Neural cell (in vitro differentiated cells): ENCODE data around the gene ITGAX. TPM values are rescaled to one million over a fixed set of nuclear protein-coding genes. Genes with fewer than 3 reads are reported as not detected.

Experiments used
- H2AFZ ChIP-seq: fragments of 200-600, 300-800 bp; sonication (generic), shearing (Covaris generic); 2 replicates; pipeline ENCODE4 v1.6.0; 2014; ENCODE audit warnings: low read depth, mild to moderate bottlenecking, antibody characterized with exemption, low read length, moderate library complexity
- H3F3A ChIP-seq: fragments of 200-600 bp; shearing (Covaris generic); 2 replicates; pipeline ENCODE4 v1.6.1; 2016; ENCODE audit warnings: mild to moderate bottlenecking, moderate library complexity, mixed read lengths, antibody characterized with exemption, low read length; ENCODE audit not compliant: insufficient read depth, poor library complexity, severe bottlenecking
- H3K27ac ChIP-seq: fragments of 200-600, 300-800 bp; sonication (generic), shearing (Covaris generic); 2 replicates; pipeline ENCODE4 v1.5.1; 2014; ENCODE audit warnings: mild to moderate bottlenecking, low read length, moderate library complexity
- H3K27me3 ChIP-seq: fragments of 300-800, 200-600 bp; sonication (generic), shearing (Covaris generic); 2 replicates; pipeline ENCODE4 v1.6.0; 2014; ENCODE audit warnings: mild to moderate bottlenecking, low read depth, low read length, moderate library complexity; ENCODE audit not compliant: insufficient read depth
- H3K36me3 ChIP-seq: fragments of 300-800, 200-600 bp; sonication (generic), shearing (Covaris generic); 2 replicates; pipeline ENCODE4 v1.5.1; 2014; ENCODE audit warnings: mild to moderate bottlenecking, antibody characterized with exemption, low read length, moderate library complexity; ENCODE audit not compliant: insufficient read depth
- H3K4me2 ChIP-seq: fragments of 300-800, 200-600 bp; sonication (generic), shearing (Covaris generic); 2 replicates; pipeline ENCODE4 v1.6.0; 2014; ENCODE audit warnings: mild to moderate bottlenecking, low read length
- H3K4me3 ChIP-seq: fragments of 300-800, 200-600 bp; sonication (generic), shearing (Covaris generic); 2 replicates; pipeline ENCODE4 v1.5.1; 2014; ENCODE audit warnings: mild to moderate bottlenecking, low read length, moderate library complexity
- H3K79me2 ChIP-seq: fragments of 200-600 bp; shearing (Covaris generic); replicated peaks from 2 replicates; pipeline ENCODE4 v1.6.0; 2014; ENCODE audit warnings: mild to moderate bottlenecking, low read length, moderate library complexity; ENCODE audit not compliant: insufficient read depth
- H3K9ac ChIP-seq: fragments of 300-800, 200-600 bp; sonication (generic), shearing (Covaris generic); 2 replicates; pipeline ENCODE4 v1.6.1; 2016; ENCODE audit warnings: mild to moderate bottlenecking, low read length, mixed read lengths
- H3K9me2 ChIP-seq: fragments of 200-600 bp; shearing (Covaris generic); 2 replicates; pipeline ENCODE4 v1.6.1; 2016; ENCODE audit warnings: mild to moderate bottlenecking, low read length, mixed read lengths; ENCODE audit not compliant: insufficient read depth
- H3K9me3 ChIP-seq: fragments of 200-600, 300-800 bp; sonication (generic), shearing (Covaris generic); 2 replicates; pipeline ENCODE4 v1.6.1; 2016; ENCODE audit warnings: mild to moderate bottlenecking, mixed run types, low read length, moderate library complexity, mixed read lengths
- H4K20me1 ChIP-seq: fragments of 200-600 bp; shearing (Covaris generic); 2 replicates; pipeline ENCODE4 v1.6.1; 2016; ENCODE audit warnings: mild to moderate bottlenecking, mixed run types; ENCODE audit not compliant: insufficient read depth
- CTCF ChIP-seq: fragments of 450-650 bp; IDR thresholded peaks from 2 replicates; pipeline ENCODE4 v1.5.1; 2014; ENCODE audit warnings: antibody characterized with exemption, mild to moderate bottlenecking, moderate library complexity; ENCODE audit not compliant: poor library complexity, severe bottlenecking
- EP300 ChIP-seq: fragments of 450-650 bp; conservative IDR thresholded peaks from 2 replicates; pipeline ENCODE4 v1.6.1; 2014; ENCODE audit warnings: antibody characterized with exemption, mild to moderate bottlenecking, moderate library complexity; ENCODE audit not compliant: poor library complexity, severe bottlenecking
- MXI1 ChIP-seq: fragments of 450-650 bp; conservative IDR thresholded peaks from 2 replicates; pipeline ENCODE4 v1.6.1; 2014; ENCODE audit warnings: antibody characterized with exemption, mild to moderate bottlenecking; ENCODE audit not compliant: poor library complexity, severe bottlenecking
- POLR2AphosphoS5 ChIP-seq: IDR thresholded peaks from 2 replicates; pipeline ENCODE4 v1.6.1; 2012
- TAF1 ChIP-seq: IDR thresholded peaks from 2 replicates; pipeline ENCODE4 v1.6.1; 2012; ENCODE audit warnings: low read depth
- polyA plus RNA-seq: library from polyadenylated mRNA; depleted of rRNA; stranded (reverse); fragments of >200 nt; gene quantifications from 2 replicates; pipeline ENCODE4 v1.2.3, GENCODE V29; 2014
- TF ChIP-seq, protein P1 (sequence below): IDR thresholded peaks from 2 replicates; pipeline ENCODE4 v1.6.1; 2012; ENCODE audit warnings: borderline replicate concordance

ITGAX gene
- polyA plus RNA-seq, 1 donor from 2014 or later = not detected

DNA sequence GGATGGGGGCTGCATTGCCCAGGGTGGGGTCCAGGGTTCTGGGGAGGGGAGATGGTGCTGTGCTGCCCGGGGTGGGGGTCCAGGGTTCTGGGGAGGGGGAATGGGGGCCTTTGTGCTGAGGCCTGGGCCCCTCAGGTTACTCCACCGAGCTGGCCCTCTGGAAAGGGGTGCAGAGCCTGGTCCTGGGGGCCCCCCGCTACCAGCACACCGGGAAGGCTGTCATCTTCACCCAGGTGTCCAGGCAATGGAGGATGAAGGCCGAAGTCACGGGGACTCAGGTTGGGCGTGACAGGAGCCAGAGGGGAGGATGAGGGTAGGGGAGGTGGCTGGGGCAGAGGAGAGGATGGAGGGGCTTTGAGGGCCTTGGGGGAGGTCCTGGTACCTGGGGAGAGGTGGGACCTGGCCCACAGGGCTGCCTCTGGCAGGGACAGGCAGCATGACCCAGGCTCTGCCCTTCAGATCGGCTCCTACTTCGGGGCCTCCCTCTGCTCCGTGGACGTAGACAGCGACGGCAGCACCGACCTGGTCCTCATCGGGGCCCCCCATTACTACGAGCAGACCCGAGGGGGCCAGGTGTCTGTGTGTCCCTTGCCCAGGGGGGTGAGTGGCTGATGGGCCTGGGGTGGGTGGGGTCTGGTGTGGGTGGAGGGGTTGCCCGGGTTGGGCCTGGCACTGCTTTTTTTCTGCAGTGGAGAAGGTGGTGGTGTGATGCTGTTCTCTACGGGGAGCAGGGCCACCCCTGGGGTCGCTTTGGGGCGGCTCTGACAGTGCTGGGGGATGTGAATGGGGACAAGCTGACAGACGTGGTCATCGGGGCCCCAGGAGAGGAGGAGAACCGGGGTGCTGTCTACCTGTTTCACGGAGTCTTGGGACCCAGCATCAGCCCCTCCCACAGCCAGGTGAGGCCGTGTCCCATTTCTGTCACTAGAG is 7.8 kb downstream of the ITGAX start:
- Histone ChIP-seq H3K4me3 (no peak overlapping the region), H3K27ac (no peak overlapping the region), H3F3A (no peaks in the 10 kb centered on the region), H4K20me1 (no peaks in the 10 kb centered on the region), H3K9ac (no peak overlapping the region), H3K9me3 (no peaks in the 10 kb centered on the region), H3K36me3 (no peaks in the 10 kb centered on the region), H2AFZ (no peak overlapping the region), H3K4me2 (no peak overlapping the region), H3K9me2 (no peaks in the 10 kb centered on the region), H3K79me2 (no peaks in the 10 kb centered on the region), H3K27me3 (no peaks in the 10 kb centered on the region)
- TF ChIP-seq, protein P1, sequence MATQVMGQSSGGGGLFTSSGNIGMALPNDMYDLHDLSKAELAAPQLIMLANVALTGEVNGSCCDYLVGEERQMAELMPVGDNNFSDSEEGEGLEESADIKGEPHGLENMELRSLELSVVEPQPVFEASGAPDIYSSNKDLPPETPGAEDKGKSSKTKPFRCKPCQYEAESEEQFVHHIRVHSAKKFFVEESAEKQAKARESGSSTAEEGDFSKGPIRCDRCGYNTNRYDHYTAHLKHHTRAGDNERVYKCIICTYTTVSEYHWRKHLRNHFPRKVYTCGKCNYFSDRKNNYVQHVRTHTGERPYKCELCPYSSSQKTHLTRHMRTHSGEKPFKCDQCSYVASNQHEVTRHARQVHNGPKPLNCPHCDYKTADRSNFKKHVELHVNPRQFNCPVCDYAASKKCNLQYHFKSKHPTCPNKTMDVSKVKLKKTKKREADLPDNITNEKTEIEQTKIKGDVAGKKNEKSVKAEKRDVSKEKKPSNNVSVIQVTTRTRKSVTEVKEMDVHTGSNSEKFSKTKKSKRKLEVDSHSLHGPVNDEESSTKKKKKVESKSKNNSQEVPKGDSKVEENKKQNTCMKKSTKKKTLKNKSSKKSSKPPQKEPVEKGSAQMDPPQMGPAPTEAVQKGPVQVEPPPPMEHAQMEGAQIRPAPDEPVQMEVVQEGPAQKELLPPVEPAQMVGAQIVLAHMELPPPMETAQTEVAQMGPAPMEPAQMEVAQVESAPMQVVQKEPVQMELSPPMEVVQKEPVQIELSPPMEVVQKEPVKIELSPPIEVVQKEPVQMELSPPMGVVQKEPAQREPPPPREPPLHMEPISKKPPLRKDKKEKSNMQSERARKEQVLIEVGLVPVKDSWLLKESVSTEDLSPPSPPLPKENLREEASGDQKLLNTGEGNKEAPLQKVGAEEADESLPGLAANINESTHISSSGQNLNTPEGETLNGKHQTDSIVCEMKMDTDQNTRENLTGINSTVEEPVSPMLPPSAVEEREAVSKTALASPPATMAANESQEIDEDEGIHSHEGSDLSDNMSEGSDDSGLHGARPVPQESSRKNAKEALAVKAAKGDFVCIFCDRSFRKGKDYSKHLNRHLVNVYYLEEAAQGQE = no peak

DNA sequence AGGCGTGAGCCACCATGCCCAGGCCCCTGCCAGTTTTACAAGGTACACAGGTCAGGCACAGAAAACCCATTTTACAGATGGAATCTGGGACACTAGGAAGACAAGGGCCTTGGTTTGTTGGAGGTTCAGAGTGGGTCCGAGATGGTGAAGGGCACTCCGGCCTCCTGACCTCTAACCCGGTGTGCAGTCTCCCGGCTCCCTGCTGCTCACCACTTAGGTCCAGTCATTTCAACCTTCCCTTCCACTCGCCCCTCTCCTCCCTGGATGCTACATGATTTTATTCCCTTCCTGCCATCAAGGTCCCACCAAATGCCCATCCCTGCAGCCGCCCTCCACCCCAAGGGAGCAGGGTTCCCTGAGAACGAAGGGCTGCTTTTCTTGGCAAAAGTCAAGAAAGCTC is 8.7 kb downstream of the ITGAX start:
- H3K79me2 ChIP-seq = no peaks in the 10 kb centered on the region
- no peak overlapping the region for H3K9ac ChIP-seq
- no peak for TF ChIP-seq MXI1
- TF ChIP-seq CTCF = no peak
- H4K20me1 ChIP-seq = no peaks in the 10 kb centered on the region
- H3K4me2 ChIP-seq = no peak overlapping the region
- H3K4me3 ChIP-seq = no peak overlapping the region
- no peak overlapping the region for H2AFZ ChIP-seq
- no peaks in the 10 kb centered on the region for H3K9me3 ChIP-seq
- H3K27me3 ChIP-seq = no peaks in the 10 kb centered on the region
- no peak overlapping the region for H3K27ac ChIP-seq
- H3K36me3 ChIP-seq = no peaks in the 10 kb centered on the region
- no peaks in the 10 kb centered on the region for H3K9me2 ChIP-seq
- H3F3A ChIP-seq = no peaks in the 10 kb centered on the region

DNA sequence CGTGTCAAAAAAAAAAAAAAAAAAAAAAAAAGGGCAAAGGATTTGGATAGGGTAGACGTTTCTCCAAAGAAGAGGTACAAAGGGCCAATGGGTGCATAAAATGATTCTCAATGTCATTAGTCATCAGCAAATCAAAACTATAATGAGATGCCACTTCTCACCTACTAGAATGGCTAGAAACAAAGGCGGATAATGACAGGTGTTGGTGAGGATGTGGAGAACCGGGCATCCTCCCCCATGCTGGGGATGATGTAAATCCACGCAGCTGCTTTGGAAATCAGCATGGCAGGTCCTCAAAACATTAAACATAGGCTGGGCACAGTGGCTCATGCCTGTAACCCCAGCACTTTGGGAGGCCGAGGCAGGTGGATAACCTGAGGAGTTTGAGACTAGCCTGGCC is 9.4 kb downstream of the ITGAX start:
- H3K9ac ChIP-seq = no peak overlapping the region
- H3K4me2 ChIP-seq = no peak overlapping the region
- no peaks in the 10 kb centered on the region for H3K36me3 ChIP-seq
- no peaks in the 10 kb centered on the region for H3F3A ChIP-seq
- H3K27ac ChIP-seq = no peak overlapping the region
- H3K79me2 ChIP-seq = no peaks in the 10 kb centered on the region
- H2AFZ ChIP-seq = no peak overlapping the region
- no peaks in the 10 kb centered on the region for H3K9me2 ChIP-seq
- H4K20me1 ChIP-seq = no peaks in the 10 kb centered on the region
- no peak for TF ChIP-seq TAF1
- no peak for TF ChIP-seq POLR2AphosphoS5
- TF ChIP-seq CTCF = no peak
- no peak for TF ChIP-seq EP300
- H3K9me3 ChIP-seq = no peaks in the 10 kb centered on the region
- no peak overlapping the region for H3K4me3 ChIP-seq
- no peaks in the 10 kb centered on the region for H3K27me3 ChIP-seq
